Motor neuron (in vitro differentiated cells): ENCODE measurements around the gene FAM83D. TPM values are rescaled to one million over a fixed set of nuclear protein-coding genes. Genes with fewer than 3 reads are reported as not detected.

ENCODE experiments used
- ATAC-seq, 8 experiments: fragments of 200-7000 bp; cut with Tn5 transposase; replicated peaks in 6 of 8; 2 replicates each; pipeline ENCODE4 v1.8.0; 2021; ENCODE audit warnings: mild to moderate bottlenecking in 8 of 8, moderate library complexity in 8 of 8
- H3K27ac ChIP-seq, 2 donors: fragments of 250-450 bp; sonication (Bioruptor Pico); 2 replicates each; pipeline ENCODE4 v1.9.0; 2021; ENCODE audit warnings: antibody characterized with exemption in 2 of 2, mild to moderate bottlenecking in 2 of 2, moderate library complexity in 1 of 2
- H3K4me1 ChIP-seq, 2 donors: fragments of 250-450 bp; sonication (Bioruptor Pico); replicated peaks in 1 of 2; 2 replicates each; pipeline ENCODE4 v1.6.1; 2021; ENCODE audit warnings: antibody characterized with exemption in 2 of 2, mild to moderate bottlenecking in 2 of 2, moderate library complexity in 1 of 2
- H3K4me3 ChIP-seq, 5 donors: fragments of 250-450 bp; sonication (Bioruptor Pico); 2 replicates each; pipeline ENCODE4 v1.9.0; 2021; ENCODE audit warnings: antibody characterized with exemption in 5 of 5, mild to moderate bottlenecking in 5 of 5, moderate library complexity in 4 of 5
- WGBS, 10 experiments: fragments of 450-650 bp; shearing (Covaris generic); methylation state at CpG; one replicate each; pipeline ENCODE4 v1.0.0; 2022; 5-methylcytosine and 5-hydroxymethylcytosine counted together
- in situ Hi-C, 9 experiments: fragments of 400-800 bp; cut with MboI; loops; one replicate each; pipeline ENCODE4 v1.15.0; 2021; ENCODE audit warnings: low sequenced_read_pairs in 9 of 9, low pct_unique_long_range_greater_than_20kb in 2 of 9; ENCODE audit not compliant: unreplicated experiment in 9 of 9
- total RNA-seq, 8 experiments: library from RNA; unstranded; fragments of 300-600 nt; gene quantifications; 2 replicates each; pipeline versions ENCODE4 v1.2.3 to v1.2.4, GENCODE V29; 2022

Gene FAM83D
- total RNA-seq, 8 experiments from 2014 or later: 0.86 to 22.0 (median 3.3) TPM

GRCh38 chr20:38927902-38928578 is 1.8 kb downstream of the FAM83D start:
- in situ Hi-C loops: no loop called here
- 50 to 100% (median 77%) methylated on average over 1 to 5 of the region's 5 CpGs; no CpG with 5 or more reads in 3 of the 10 experiments for WGBS, 10 experiments
- no peak for ATAC-seq
- no peak overlapping the region for H3K27ac ChIP-seq
- peak overlapping the region in 1 of 5 donors; percentile 60 for H3K4me3 ChIP-seq
- no peaks in the 10 kb centered on the region for H3K4me1 ChIP-seq

GRCh38 chr20:38930242-38930569 is 4.0 kb downstream of the FAM83D start:
- H3K27ac ChIP-seq: no peak overlapping the region
- no peaks in the 10 kb centered on the region for H3K4me1 ChIP-seq
- 80 to 100% (median 100%) methylated on average over 1 of the region's 1 CpG; no CpG with 5 or more reads in 5 of the 10 experiments for WGBS, 10 experiments
- H3K4me3 ChIP-seq: no peak overlapping the region
- in situ Hi-C loops: no loop called here
- ATAC-seq: no peak

DNA sequence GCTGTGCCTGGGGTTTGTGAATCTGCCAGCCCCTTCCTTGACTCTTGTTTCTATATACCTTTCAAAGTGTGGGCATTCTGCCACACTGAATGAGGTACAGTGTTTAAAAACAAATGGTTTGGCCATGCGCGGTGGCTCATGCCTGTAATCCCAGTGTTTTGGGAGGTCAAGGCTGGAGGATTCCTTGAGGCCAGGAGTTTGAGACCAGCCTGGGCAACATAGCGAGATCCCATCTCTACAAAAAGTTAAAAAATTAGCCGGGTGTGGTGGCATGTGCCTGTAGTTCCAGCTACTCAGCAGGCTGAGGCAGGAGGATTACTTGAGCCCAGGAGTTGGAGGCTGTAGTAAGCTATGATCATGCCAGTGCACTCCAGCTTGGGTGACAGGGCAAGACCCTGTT is 5.8 kb downstream of the FAM83D start:
- ATAC-seq: no peak
- H3K27ac ChIP-seq: no peak overlapping the region
- in situ Hi-C loops: no loop called here
- no peak overlapping the region for H3K4me3 ChIP-seq
- H3K4me1 ChIP-seq: no peaks in the 10 kb centered on the region
- WGBS, 10 experiments: 89 to 100% (median 97%) methylated on average over 1 to 4 of the region's 4 CpGs; no CpG with 5 or more reads in 4 of the 10 experiments

DNA sequence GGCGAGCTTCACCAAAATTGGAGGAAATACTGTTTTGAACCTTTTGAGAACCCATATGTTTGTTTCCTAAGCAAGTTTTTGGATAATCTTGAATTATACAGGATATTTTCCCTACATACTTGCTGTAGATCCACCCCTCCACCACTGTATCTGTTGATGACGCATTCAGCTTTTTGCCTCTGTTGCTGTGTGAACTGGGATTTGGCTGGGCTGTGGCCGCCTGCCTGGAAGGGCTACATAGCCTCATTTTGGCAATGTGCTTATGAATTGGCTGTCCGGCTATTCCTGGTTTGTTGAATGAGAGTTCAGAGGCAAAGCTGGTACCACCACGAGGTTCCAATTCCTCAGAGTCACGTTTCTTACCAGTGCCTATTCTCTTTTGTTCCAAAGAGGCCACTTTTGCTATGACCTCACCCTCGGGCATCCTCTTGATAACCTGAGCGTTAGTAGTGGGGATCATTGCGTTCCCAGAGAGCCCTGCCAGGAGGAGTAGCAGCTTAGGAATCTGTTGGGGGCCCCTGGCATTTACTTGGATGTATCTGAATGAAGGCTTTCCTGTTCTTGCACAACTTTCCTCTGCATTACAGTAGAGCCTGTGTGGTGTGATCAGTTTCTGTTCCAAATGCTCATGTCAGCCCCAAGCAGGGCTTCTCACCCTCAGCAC is 6.4 kb downstream of the FAM83D start:
- no peak for ATAC-seq
- in situ Hi-C loops: no loop called here
- no peak overlapping the region for H3K27ac ChIP-seq

GRCh38 chr20:38934530-38934929 is 8.3 kb downstream of the FAM83D start:
- Histone ChIP-seq H3K27ac (no peak overlapping the region), H3K4me1 (no peaks in the 10 kb centered on the region), H3K4me3 (no peak overlapping the region)
- WGBS, 10 experiments: 83 to 100% (median 99%) methylated on average over 1 to 5 of the region's 5 CpGs; no CpG with 5 or more reads in 1 of the 10 experiments
- in situ Hi-C loops: no loop called here
- no peak for ATAC-seq

More for the DNA sequence above, 6.4 kb downstream of the FAM83D start:
- Histone ChIP-seq H3K4me3 (no peak overlapping the region), H3K4me1 (no peaks in the 10 kb centered on the region)
- WGBS, 10 experiments: 79 to 100% (median 89%) methylated on average over 2 to 9 of the region's 9 CpGs; no CpG with 5 or more reads in 3 of the 10 experiments

- 87% methylated on average over 2 to 3 of the region's 3 CpGs; no CpG with 5 or more reads in 8 of the 10 experiments for WGBS, 10 experiments
- H3K4me1 ChIP-seq: no peaks in the 10 kb centered on the region
- H3K27ac ChIP-seq: no peak overlapping the region
- peak in 3 of 8 experiments; percentile 34 to 60 (median 46) for ATAC-seq
- in situ Hi-C loops: no loop called here
- no peak overlapping the region for H3K4me3 ChIP-seq
Observed at GRCh38 chr20:38935285-38935684, 9.1 kb downstream of the FAM83D start.

DNA sequence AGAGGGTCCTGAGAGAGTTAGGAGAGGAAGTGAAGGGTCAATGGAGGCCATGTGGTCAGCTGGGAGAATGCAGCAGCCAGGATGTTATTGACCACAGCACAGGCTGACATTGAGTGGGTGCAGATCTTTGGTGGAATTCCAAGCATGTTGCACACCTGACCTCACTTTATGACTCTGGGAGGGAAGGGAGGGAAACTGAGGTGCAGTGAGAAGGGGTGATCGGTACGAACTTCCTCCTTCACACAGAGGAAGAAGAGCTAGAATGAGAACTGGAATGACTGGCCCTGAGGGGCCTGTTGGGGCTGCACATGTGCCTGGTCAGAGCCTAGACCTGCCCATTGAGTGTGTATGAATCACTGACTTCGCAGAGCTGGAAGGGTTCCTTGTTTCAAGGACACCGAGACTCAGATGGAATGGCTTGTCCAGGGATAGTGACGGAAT is 9.8 kb downstream of the FAM83D start:
- Histone ChIP-seq H3K4me1 (no peaks in the 10 kb centered on the region), H3K27ac (no peak overlapping the region), H3K4me3 (no peak overlapping the region)
- WGBS, 10 experiments: 78 to 100% (median 80%) methylated on average over 1 to 5 of the region's 5 CpGs; no CpG with 5 or more reads in 5 of the 10 experiments
- in situ Hi-C loops: no loop called here
- ATAC-seq: no peak

DNA sequence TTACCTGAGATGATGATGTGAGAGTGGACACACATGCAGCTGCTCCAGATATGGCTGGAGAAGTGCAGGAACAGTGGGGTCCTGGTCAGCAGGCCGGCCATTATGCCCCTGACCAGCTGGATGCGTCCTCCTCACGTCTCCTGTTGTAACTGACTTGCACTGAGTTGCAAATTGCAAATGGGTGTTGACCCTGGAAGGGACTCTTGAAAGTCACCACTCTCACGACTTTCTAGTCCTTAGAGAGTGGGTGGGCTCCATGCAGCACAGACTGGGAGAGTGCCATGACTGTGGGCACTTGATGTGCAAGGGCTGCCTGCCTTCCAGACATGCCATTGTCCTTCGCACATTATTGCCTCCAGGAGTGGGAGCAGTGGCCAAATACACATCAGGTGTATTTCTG is 10.8 kb downstream of the FAM83D start:
- Histone ChIP-seq H3K4me1 (no peaks in the 10 kb centered on the region), H3K4me3 (no peak overlapping the region), H3K27ac (no peak overlapping the region)
- 94 to 100% (median 100%) methylated on average over 1 to 3 of the region's 5 CpGs; no CpG with 5 or more reads in 7 of the 10 experiments for WGBS, 10 experiments
- in situ Hi-C loops: no loop called here
- ATAC-seq: no peak

DNA sequence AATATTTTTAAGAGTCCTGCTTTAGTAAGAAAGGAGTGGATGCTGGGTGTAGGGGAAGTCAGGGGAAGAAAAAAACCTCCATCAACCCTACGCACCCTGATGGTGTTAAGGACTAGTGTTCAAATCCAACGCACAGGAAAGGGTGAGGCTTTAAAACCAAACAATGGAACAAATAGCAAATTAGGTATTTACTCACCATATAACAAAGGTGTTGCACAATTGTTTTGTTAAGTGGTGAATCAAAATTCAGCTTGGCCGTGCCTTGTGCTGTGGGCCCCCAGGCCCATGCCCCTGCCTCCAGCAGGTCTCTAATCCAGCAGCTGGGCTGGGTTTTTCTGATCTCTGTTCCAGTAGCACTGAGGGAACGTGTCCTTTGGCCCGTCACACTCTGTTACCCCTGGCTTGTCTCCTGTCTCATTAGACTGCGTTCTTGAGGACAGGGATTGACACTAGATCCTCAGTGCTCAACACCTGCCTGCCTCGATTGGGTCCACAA is 11.8 kb downstream of the FAM83D start:
- WGBS, 10 experiments: 82 to 100% (median 93%) methylated on average over 1 to 7 of the region's 7 CpGs; no CpG with 5 or more reads in 2 of the 10 experiments
- ATAC-seq: no peak
- Histone ChIP-seq H3K4me3 (no peak overlapping the region), H3K27ac (no peak overlapping the region), H3K4me1 (no peaks in the 10 kb centered on the region)
- in situ Hi-C loops: no loop called here

GRCh38 chr20:38939686-38940085 is 13.5 kb downstream of the FAM83D start:
- H3K4me3 ChIP-seq: no peak overlapping the region
- in situ Hi-C loops: no loop called here
- no peak overlapping the region for H3K27ac ChIP-seq
- H3K4me1 ChIP-seq: no peaks in the 10 kb centered on the region
- 50 to 100% (median 92%) methylated on average over 1 to 2 of the region's 2 CpGs; no CpG with 5 or more reads in 4 of the 10 experiments for WGBS, 10 experiments
- ATAC-seq: no peak

DNA sequence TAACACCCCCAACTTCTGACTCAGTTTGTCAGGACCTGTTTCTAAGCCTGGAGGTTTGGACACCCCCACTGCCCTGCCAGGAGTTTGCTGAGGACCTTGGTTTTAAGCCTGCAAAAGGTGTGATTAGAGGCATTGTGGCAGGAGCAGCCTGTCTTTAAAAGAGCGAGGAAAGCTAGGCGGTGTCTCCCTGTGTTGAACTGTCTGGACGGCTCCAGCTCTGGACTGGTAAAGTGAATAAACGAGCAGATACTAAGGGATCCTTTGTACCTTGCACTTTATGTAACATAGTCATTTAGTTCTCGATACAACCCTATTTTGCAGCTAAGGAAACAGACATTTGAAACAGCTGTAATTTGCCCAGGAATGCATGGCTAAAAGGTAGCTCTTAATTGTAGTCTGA is 14.4 kb downstream of the FAM83D start:
- Histone ChIP-seq H3K27ac (no peak overlapping the region), H3K4me1 (no peaks in the 10 kb centered on the region), H3K4me3 (no peak overlapping the region)
- 87 to 100% (median 97%) methylated on average over 2 to 5 of the region's 5 CpGs; no CpG with 5 or more reads in 3 of the 10 experiments for WGBS, 10 experiments
- in situ Hi-C loops: no loop called here
- ATAC-seq: no peak

- 85 to 100% (median 94%) methylated on average over 1 to 5 of the region's 5 CpGs; no CpG with 5 or more reads in 2 of the 10 experiments for WGBS, 10 experiments
- H3K4me3 ChIP-seq: no peak overlapping the region
- in situ Hi-C loops: no loop called here
- H3K4me1 ChIP-seq: no peaks in the 10 kb centered on the region
- no peak for ATAC-seq
- no peak overlapping the region for H3K27ac ChIP-seq
Observed at GRCh38 chr20:38941726-38942389, 15.6 kb downstream of the FAM83D start.

- Histone ChIP-seq H3K4me3 (no peak overlapping the region), H3K4me1 (peaks cover 0 to 3% of the 10 kb centered on the region in 2 donors), H3K27ac (no peak overlapping the region)
- in situ Hi-C loops: no loop called here
- 41 to 100% (median 81%) methylated on average over 1 to 3 of the region's 3 CpGs; no CpG with 5 or more reads in 2 of the 10 experiments for WGBS, 10 experiments
- ATAC-seq: peak in 3 of 8 experiments; percentile 25 to 87 (median 79)
Observed at GRCh38 chr20:38945012-38945411, 18.8 kb downstream of the FAM83D start.
